Measurements from ENCODE around the gene IGIP.

GRCh38 chr5:140076788-140077187, 48.9 kb upstream of the IGIP start:
- no peak for TF ChIP-seq CTCF (IDR thresholded peaks at IDR 0.05)
- TF ChIP-seq EZH2 (IDR thresholded peaks at IDR 0.05), result no peak

Data from neural progenitor cell (in vitro differentiated cells).